OCI-LY1 (cell line): ENCODE data around the gene OVAAL.

ENCODE experiments used
- H2AFZ ChIP-seq: fragments of 200-600 bp; sonication (generic), shearing (Covaris generic); 2 replicates; pipeline ENCODE4 v1.6.0; 2014; ENCODE audit warnings: antibody characterized with exemption, mild to moderate bottlenecking, low read length
- H3F3A ChIP-seq: fragments of 200-600 bp; sonication (generic), shearing (Covaris generic); 2 replicates; pipeline ENCODE4 v1.6.0; 2014; ENCODE audit warnings: mild to moderate bottlenecking, antibody characterized with exemption, low read length, moderate library complexity; ENCODE audit not compliant: insufficient read depth
- H3K27ac ChIP-seq: fragments of 200-600 bp; sonication (generic); 2 replicates; pipeline ENCODE4 v1.5.1; 2014; ENCODE audit warnings: low read length, mixed run types, mild to moderate bottlenecking, low read depth; ENCODE audit not compliant: poor library complexity, severe bottlenecking
- H3K27me3 ChIP-seq: fragments of 200-600 bp; sonication (generic); 2 replicates; pipeline ENCODE4 v1.6.0; 2014; ENCODE audit warnings: antibody characterized with exemption, mild to moderate bottlenecking, low read length, moderate library complexity; ENCODE audit not compliant: insufficient read depth
- H3K36me3 ChIP-seq: fragments of 200-600 bp; sonication (generic); 2 replicates; pipeline ENCODE4 v1.6.1; 2014; ENCODE audit warnings: mild to moderate bottlenecking, antibody characterized with exemption, low read length, moderate library complexity, mixed read lengths; ENCODE audit not compliant: insufficient read depth
- H3K4me1 ChIP-seq: fragments of 200-600 bp; sonication (generic); 2 replicates; pipeline ENCODE4 v1.5.1; 2014; ENCODE audit warnings: mild to moderate bottlenecking, low read length, moderate library complexity; ENCODE audit not compliant: insufficient read depth, severe bottlenecking
- H3K4me2 ChIP-seq: fragments of 200-600 bp; sonication (generic), shearing (Covaris generic); 2 replicates; pipeline ENCODE4 v1.6.1; 2014; ENCODE audit warnings: low read length
- H3K4me3 ChIP-seq: fragments of 200-600 bp; sonication (generic); 2 replicates; pipeline ENCODE4 v1.5.1; 2014; ENCODE audit warnings: low read length, low read depth, mild to moderate bottlenecking, mixed read lengths; ENCODE audit not compliant: poor library complexity, severe bottlenecking
- H3K79me2 ChIP-seq: fragments of 200-600 bp; shearing (Covaris generic); 2 replicates; pipeline ENCODE4 v1.6.1; 2016; ENCODE audit warnings: mixed run types, low read length, mixed read lengths; ENCODE audit not compliant: insufficient read depth
- H3K9ac ChIP-seq: fragments of 200-600 bp; sonication (generic), shearing (Covaris generic); 2 replicates; pipeline ENCODE4 v1.6.1; 2014; ENCODE audit warnings: mild to moderate bottlenecking, low read length, mixed read lengths
- H3K9me2 ChIP-seq: fragments of 200-600 bp; sonication (generic), shearing (Covaris generic); 2 replicates; pipeline ENCODE4 v1.6.1; 2014; ENCODE audit warnings: low read depth, mild to moderate bottlenecking, low read length, mixed read lengths
- H3K9me3 ChIP-seq: fragments of 200-600 bp; shearing (Covaris generic); 2 replicates; pipeline ENCODE4 v1.6.1; 2014; ENCODE audit warnings: low read length, mixed read lengths
- H4K20me1 ChIP-seq: fragments of 200-600 bp; sonication (generic), shearing (Covaris generic); 2 replicates; pipeline ENCODE4 v1.6.0; 2016; ENCODE audit warnings: mild to moderate bottlenecking, low read length; ENCODE audit not compliant: insufficient read depth
- CTCF ChIP-seq: fragments of 200-600 bp; sonication (generic), shearing (Covaris generic); IDR thresholded peaks from 2 replicates; pipeline ENCODE4 v1.5.1; 2017; ENCODE audit warnings: mild to moderate bottlenecking, antibody characterized with exemption, low read length, moderate library complexity, mixed read lengths
- EZH2 ChIP-seq: fragments of 200-600 bp; sonication (generic), shearing (Covaris generic); IDR thresholded peaks from 2 replicates; pipeline ENCODE4 v1.8.0; 2017; ENCODE audit warnings: borderline replicate concordance, mixed run types, mild to moderate bottlenecking, antibody characterized with exemption, low read length, moderate library complexity, mixed read lengths

Gene OVAAL

GRCh38 chr1:180562640-180563025, 3.9 kb downstream of the OVAAL start:
- H3K9me2 ChIP-seq, result no peaks in the 10 kb centered on the region
- no peak overlapping the region for H3K9ac ChIP-seq
- H3K36me3 ChIP-seq, result no peaks in the 10 kb centered on the region
- no peak for TF ChIP-seq CTCF
- TF ChIP-seq EZH2, result no peak
- no peaks in the 10 kb centered on the region for H4K20me1 ChIP-seq
- no peak overlapping the region for H3K4me3 ChIP-seq
- H3K27ac ChIP-seq, result no peak overlapping the region
- no peak overlapping the region for H3K4me2 ChIP-seq
- no peaks in the 10 kb centered on the region for H3F3A ChIP-seq
- no peak overlapping the region for H2AFZ ChIP-seq
- no peaks in the 10 kb centered on the region for H3K9me3 ChIP-seq
- no peaks in the 10 kb centered on the region for H3K4me1 ChIP-seq
- peaks cover 3% of the 10 kb centered on the region; the same call in 1 of the 2 replicates for H3K27me3 ChIP-seq
- no peaks in the 10 kb centered on the region for H3K79me2 ChIP-seq

- Histone ChIP-seq H3K9me2 (no peaks in the 10 kb centered on the region), H3K79me2 (no peaks in the 10 kb centered on the region), H3K27me3 (peaks cover 3% of the 10 kb centered on the region; the same call in 1 of the 2 replicates), H3K4me3 (no peak overlapping the region), H3K9me3 (no peaks in the 10 kb centered on the region), H4K20me1 (no peaks in the 10 kb centered on the region), H3F3A (no peaks in the 10 kb centered on the region), H3K27ac (no peak overlapping the region), H3K4me2 (no peak overlapping the region), H3K4me1 (no peaks in the 10 kb centered on the region), H3K36me3 (no peaks in the 10 kb centered on the region), H2AFZ (no peak overlapping the region), H3K9ac (no peak overlapping the region)
- TF ChIP-seq CTCF (no peak), EZH2 (no peak)
Observed at GRCh38 chr1:180563026-180563827, 4.5 kb downstream of the OVAAL start.

GRCh38 chr1:180565121-180565871, 6.5 kb downstream of the OVAAL start:
- no peaks in the 10 kb centered on the region for H3K4me1 ChIP-seq
- no peaks in the 10 kb centered on the region for H3K36me3 ChIP-seq
- no peak overlapping the region for H3K4me3 ChIP-seq
- H3K79me2 ChIP-seq, result no peaks in the 10 kb centered on the region
- H3K4me2 ChIP-seq, result no peak overlapping the region
- H3K9me2 ChIP-seq, result no peaks in the 10 kb centered on the region
- no peak overlapping the region for H2AFZ ChIP-seq
- H3K27ac ChIP-seq, result no peak overlapping the region
- TF ChIP-seq EZH2 (no peak), CTCF (no peak)
- peaks cover 3% of the 10 kb centered on the region; the same call in 1 of the 2 replicates for H3K27me3 ChIP-seq
- no peaks in the 10 kb centered on the region for H3K9me3 ChIP-seq
- no peaks in the 10 kb centered on the region for H4K20me1 ChIP-seq
- no peaks in the 10 kb centered on the region for H3F3A ChIP-seq
- H3K9ac ChIP-seq, result no peak overlapping the region
